ENCODE results near the gene FBN1. TPM values are rescaled to one million over a fixed set of nuclear protein-coding genes. Genes with fewer than 3 reads are reported as not detected.

FBN1 gene
- total and polyA plus RNA-seq, 4 donors = 33.3 to 249 (median 120) TPM

GRCh38 chr15:48499978-48500377, 145.5 kb downstream of the FBN1 start:
- Histone ChIP-seq H3K27me3 (ENCODE audit: control insufficient read depth, insufficient read depth, low read length) (no peaks in the 10 kb centered on the region), H3K4me1 (ENCODE audit: control insufficient read depth, insufficient read depth, low read length) (no peaks in the 10 kb centered on the region), H3K4me3 (ENCODE audit: low read depth, low read length) (no peak overlapping the region), H3K9me3 (ENCODE audit: control insufficient read depth, insufficient read depth, low read length) (no peaks in the 10 kb centered on the region), H3K27ac (ENCODE audit: low read depth, low read length) (no peak overlapping the region), H3K36me3 (ENCODE audit: control insufficient read depth, insufficient read depth, low read length) (peaks cover 18% of the 10 kb centered on the region)
- DNase-seq (ENCODE audit: low read depth in 4 of 6, low spot score in 6 of 6) = no peak

DNA sequence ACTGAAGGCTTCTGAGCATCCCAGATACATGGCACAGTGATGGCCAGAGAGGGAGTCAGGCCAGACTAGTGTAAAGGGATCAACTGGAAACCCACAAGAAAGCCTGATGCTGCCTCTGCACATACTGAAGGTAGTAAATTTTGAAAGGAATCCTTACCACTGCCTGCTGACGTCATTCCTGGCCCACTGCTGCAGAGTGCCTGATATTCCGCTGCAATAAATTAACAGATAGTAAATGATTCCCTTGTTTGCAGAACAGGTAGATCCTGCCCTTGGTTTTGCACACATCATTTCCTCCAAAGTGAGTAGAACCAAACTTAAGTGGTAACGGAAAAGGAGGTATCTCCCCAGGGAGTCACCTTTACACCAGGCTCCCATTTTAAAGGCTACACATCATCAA, 146.7 kb downstream of the FBN1 start:
- Histone ChIP-seq H3K27me3 (ENCODE audit: control insufficient read depth, insufficient read depth, low read length) (no peaks in the 10 kb centered on the region), H3K36me3 (ENCODE audit: control insufficient read depth, insufficient read depth, low read length) (peaks cover 19% of the 10 kb centered on the region), H3K9me3 (ENCODE audit: control insufficient read depth, insufficient read depth, low read length) (no peaks in the 10 kb centered on the region), H3K27ac (ENCODE audit: low read depth, low read length) (no peak overlapping the region), H3K4me1 (ENCODE audit: control insufficient read depth, insufficient read depth, low read length) (no peaks in the 10 kb centered on the region), H3K4me3 (ENCODE audit: low read depth, low read length) (no peak overlapping the region)
- DNase-seq (ENCODE audit: low read depth in 4 of 6, low spot score in 6 of 6) = peak in 1 of 6 donors; percentile 66
- 100% methylated on average over 2 of the region's 3 CpGs for WGBS (ENCODE audit: insufficient coverage)

DNA sequence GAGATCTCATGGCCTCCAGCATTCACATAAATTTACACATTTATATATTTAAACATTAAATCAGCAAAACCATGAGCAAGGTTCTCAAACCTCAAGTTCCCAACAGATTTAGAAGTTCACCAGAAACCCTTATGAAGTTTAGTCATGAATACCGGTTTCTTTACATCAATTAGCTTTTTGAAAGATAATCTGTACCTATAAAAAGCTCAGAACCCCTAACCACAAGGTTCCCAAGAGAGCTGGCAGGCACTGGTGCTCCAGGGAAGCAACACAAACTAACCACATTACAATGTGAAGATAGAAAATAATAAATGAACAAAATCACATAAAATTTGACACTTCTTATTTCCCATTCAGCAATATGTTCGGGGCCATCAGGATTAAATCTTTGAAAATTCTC, 150.9 kb downstream of the FBN1 start:
- Histone ChIP-seq H3K27ac (ENCODE audit: low read depth, low read length) (no peak overlapping the region), H3K9me3 (ENCODE audit: control insufficient read depth, insufficient read depth, low read length) (no peaks in the 10 kb centered on the region), H3K27me3 (ENCODE audit: control insufficient read depth, insufficient read depth, low read length) (no peaks in the 10 kb centered on the region), H3K4me1 (ENCODE audit: control insufficient read depth, insufficient read depth, low read length) (no peaks in the 10 kb centered on the region), H3K4me3 (ENCODE audit: low read depth, low read length) (no peak overlapping the region), H3K36me3 (ENCODE audit: control insufficient read depth, insufficient read depth, low read length) (peaks cover 17% of the 10 kb centered on the region)
- 83% methylated on average over 1 of the region's 2 CpGs for WGBS (ENCODE audit: insufficient coverage)
- DNase-seq (ENCODE audit: low read depth in 4 of 6, low spot score in 6 of 6) = no peak

GRCh38 chr15:48493763-48494225, 151.7 kb downstream of the FBN1 start:
- WGBS (ENCODE audit: insufficient coverage) = no CpG with 5 or more reads among the region's 4 CpGs
- no peak overlapping the region for H3K27ac ChIP-seq (ENCODE audit: low read depth, low read length)
- DNase-seq (ENCODE audit: low read depth in 4 of 6, low spot score in 6 of 6) = no peak
- H3K27me3 ChIP-seq (ENCODE audit: control insufficient read depth, insufficient read depth, low read length) = no peaks in the 10 kb centered on the region
- no peaks in the 10 kb centered on the region for H3K4me1 ChIP-seq (ENCODE audit: control insufficient read depth, insufficient read depth, low read length)
- no peak overlapping the region for H3K4me3 ChIP-seq (ENCODE audit: low read depth, low read length)
- H3K36me3 ChIP-seq (ENCODE audit: control insufficient read depth, insufficient read depth, low read length) = peaks cover 20% of the 10 kb centered on the region
- no peaks in the 10 kb centered on the region for H3K9me3 ChIP-seq (ENCODE audit: control insufficient read depth, insufficient read depth, low read length)

GRCh38 chr15:48493084-48493762, 152.3 kb downstream of the FBN1 start:
- no peaks in the 10 kb centered on the region for H3K9me3 ChIP-seq (ENCODE audit: control insufficient read depth, insufficient read depth, low read length)
- peak in 1 of 6 donors; percentile 13 for DNase-seq (ENCODE audit: low read depth in 4 of 6, low spot score in 6 of 6)
- H3K4me3 ChIP-seq (ENCODE audit: low read depth, low read length) = no peak overlapping the region
- H3K27me3 ChIP-seq (ENCODE audit: control insufficient read depth, insufficient read depth, low read length) = no peaks in the 10 kb centered on the region
- H3K27ac ChIP-seq (ENCODE audit: low read depth, low read length) = no peak overlapping the region
- WGBS (ENCODE audit: insufficient coverage) = no CpG with 5 or more reads among the region's 1 CpG
- peaks cover 18% of the 10 kb centered on the region for H3K36me3 ChIP-seq (ENCODE audit: control insufficient read depth, insufficient read depth, low read length)
- no peaks in the 10 kb centered on the region for H3K4me1 ChIP-seq (ENCODE audit: control insufficient read depth, insufficient read depth, low read length)

DNA sequence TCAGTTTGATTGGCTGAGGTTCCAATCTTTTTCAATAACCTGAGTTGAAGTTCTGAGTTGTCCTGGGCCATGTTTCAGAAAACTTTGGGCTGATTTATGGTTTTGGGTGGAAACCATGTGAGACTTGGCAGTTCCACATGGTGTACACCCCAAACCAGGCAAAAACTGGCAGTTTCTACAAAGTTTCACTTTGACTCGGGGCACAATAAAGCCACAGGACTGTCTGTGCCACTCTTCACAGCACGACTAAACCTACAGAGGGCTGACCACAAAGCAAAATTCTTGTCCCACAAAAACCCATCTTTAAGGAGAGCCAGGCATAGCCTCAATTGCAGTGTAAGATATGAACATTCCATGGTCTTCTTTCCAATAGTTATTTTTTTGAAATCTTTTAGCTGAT, 159.3 kb downstream of the FBN1 start:
- 83% methylated on average over 2 of the region's 2 CpGs for WGBS (ENCODE audit: insufficient coverage)
- no peak for DNase-seq (ENCODE audit: low read depth in 4 of 6, low spot score in 6 of 6)
- H3K36me3 ChIP-seq (ENCODE audit: control insufficient read depth, insufficient read depth, low read length) = peaks cover 22% of the 10 kb centered on the region

GRCh38 chr15:48481802-48482201, 163.7 kb downstream of the FBN1 start:
- no peak overlapping the region for H3K4me3 ChIP-seq (ENCODE audit: low read depth, low read length)
- peak in 1 of 6 donors; percentile 19 for DNase-seq (ENCODE audit: low read depth in 4 of 6, low spot score in 6 of 6)
- no CpG with 5 or more reads among the region's 2 CpGs for WGBS (ENCODE audit: insufficient coverage)
- H3K4me1 ChIP-seq (ENCODE audit: control insufficient read depth, insufficient read depth, low read length) = no peaks in the 10 kb centered on the region
- H3K36me3 ChIP-seq (ENCODE audit: control insufficient read depth, insufficient read depth, low read length) = no peaks in the 10 kb centered on the region
- no peaks in the 10 kb centered on the region for H3K9me3 ChIP-seq (ENCODE audit: control insufficient read depth, insufficient read depth, low read length)
- no peak overlapping the region for H3K27ac ChIP-seq (ENCODE audit: low read depth, low read length)
- no peaks in the 10 kb centered on the region for H3K27me3 ChIP-seq (ENCODE audit: control insufficient read depth, insufficient read depth, low read length)

More for the DNA sequence above, 159.3 kb downstream of the FBN1 start:
- no peaks in the 10 kb centered on the region for H3K4me1 ChIP-seq (ENCODE audit: control insufficient read depth, insufficient read depth, low read length)
- H3K27me3 ChIP-seq (ENCODE audit: control insufficient read depth, insufficient read depth, low read length) = no peaks in the 10 kb centered on the region
- no peak overlapping the region for H3K4me3 ChIP-seq (ENCODE audit: low read depth, low read length)
- H3K9me3 ChIP-seq (ENCODE audit: control insufficient read depth, insufficient read depth, low read length) = no peaks in the 10 kb centered on the region
- H3K27ac ChIP-seq (ENCODE audit: low read depth, low read length) = no peak overlapping the region

DNA sequence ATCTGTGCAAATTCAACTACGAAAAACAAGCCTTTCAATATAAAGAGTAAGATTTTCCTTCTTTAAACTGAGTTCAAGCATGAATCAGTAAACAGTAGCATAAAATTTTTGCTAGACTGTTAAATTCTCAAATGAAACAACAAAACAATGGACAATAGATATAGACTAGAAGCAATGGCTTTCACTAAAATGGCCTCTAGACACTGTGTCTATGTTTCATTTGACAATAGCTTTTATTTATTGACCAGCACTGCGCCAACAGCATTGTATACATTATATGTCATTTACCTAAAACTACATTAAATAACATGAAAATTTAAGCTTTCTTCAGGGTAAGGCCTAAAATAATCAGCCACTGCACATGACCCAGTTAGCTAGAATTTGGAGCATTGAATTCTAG, 165.8 kb downstream of the FBN1 start:
- no CpG with 5 or more reads among the region's 2 CpGs for WGBS (ENCODE audit: insufficient coverage)
- H3K27ac ChIP-seq (ENCODE audit: low read depth, low read length) = no peak overlapping the region
- no peak for DNase-seq (ENCODE audit: low read depth in 4 of 6, low spot score in 6 of 6)
- no peaks in the 10 kb centered on the region for H3K4me1 ChIP-seq (ENCODE audit: control insufficient read depth, insufficient read depth, low read length)
- no peaks in the 10 kb centered on the region for H3K36me3 ChIP-seq (ENCODE audit: control insufficient read depth, insufficient read depth, low read length)
- H3K27me3 ChIP-seq (ENCODE audit: control insufficient read depth, insufficient read depth, low read length) = no peaks in the 10 kb centered on the region
- H3K4me3 ChIP-seq (ENCODE audit: low read depth, low read length) = no peak overlapping the region
- no peaks in the 10 kb centered on the region for H3K9me3 ChIP-seq (ENCODE audit: control insufficient read depth, insufficient read depth, low read length)

DNA sequence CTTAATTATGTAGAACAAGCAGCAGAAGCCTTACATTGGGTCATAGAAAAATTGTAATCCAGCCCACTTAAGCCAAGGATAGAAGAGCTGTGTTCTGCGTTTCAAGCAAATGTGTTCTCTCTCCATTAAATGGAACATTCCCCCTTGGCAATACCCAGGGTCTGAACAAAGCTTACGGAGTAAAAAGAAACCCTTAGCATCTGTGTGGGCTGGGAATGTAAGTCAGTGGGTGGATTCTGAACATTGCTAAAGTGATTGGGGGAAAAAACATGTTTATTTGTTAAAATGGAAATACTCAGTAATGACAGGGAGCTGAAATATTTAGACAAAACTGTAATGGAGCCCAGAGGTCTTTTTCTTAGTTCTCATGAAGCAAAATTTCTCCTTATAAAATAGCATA, 166.9 kb downstream of the FBN1 start:
- Histone ChIP-seq H3K36me3 (ENCODE audit: control insufficient read depth, insufficient read depth, low read length) (no peaks in the 10 kb centered on the region), H3K27me3 (ENCODE audit: control insufficient read depth, insufficient read depth, low read length) (no peaks in the 10 kb centered on the region), H3K4me3 (ENCODE audit: low read depth, low read length) (no peak overlapping the region), H3K4me1 (ENCODE audit: control insufficient read depth, insufficient read depth, low read length) (no peaks in the 10 kb centered on the region), H3K27ac (ENCODE audit: low read depth, low read length) (no peak overlapping the region), H3K9me3 (ENCODE audit: control insufficient read depth, insufficient read depth, low read length) (no peaks in the 10 kb centered on the region)
- DNase-seq (ENCODE audit: low read depth in 4 of 6, low spot score in 6 of 6) = no peak
- WGBS (ENCODE audit: insufficient coverage) = no CpG with 5 or more reads among the region's 2 CpGs

DNA sequence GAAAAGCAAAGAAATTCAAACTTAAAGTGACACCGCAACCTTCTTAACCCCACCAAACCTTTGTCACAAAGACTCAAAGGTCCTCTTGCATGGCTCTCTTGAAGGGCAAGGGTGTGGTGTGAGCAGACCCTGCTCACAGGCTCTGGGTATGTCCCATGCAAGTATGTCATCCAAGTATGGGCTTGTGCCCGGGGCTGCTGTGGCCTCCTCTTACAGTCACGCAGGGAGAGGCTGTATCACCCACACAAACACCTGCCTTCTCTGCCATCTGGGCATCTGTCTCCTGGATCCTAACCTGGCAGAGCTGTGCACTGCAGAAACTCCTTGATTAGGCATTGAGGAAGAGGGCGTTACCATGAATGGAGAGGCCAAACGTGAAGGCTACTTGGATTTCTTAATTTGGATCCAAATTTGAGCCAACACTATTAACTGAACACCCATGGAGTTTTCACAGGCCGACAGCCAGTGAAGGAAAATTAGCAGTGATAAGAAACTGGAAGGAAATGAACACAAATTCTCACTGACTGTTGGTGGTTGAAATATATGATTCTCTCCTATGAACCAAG, 167.6 kb downstream of the FBN1 start:
- no peaks in the 10 kb centered on the region for H3K27me3 ChIP-seq (ENCODE audit: control insufficient read depth, insufficient read depth, low read length)
- no peak overlapping the region for H3K4me3 ChIP-seq (ENCODE audit: low read depth, low read length)
- no peaks in the 10 kb centered on the region for H3K4me1 ChIP-seq (ENCODE audit: control insufficient read depth, insufficient read depth, low read length)
- no peak for DNase-seq (ENCODE audit: low read depth in 4 of 6, low spot score in 6 of 6)
- H3K9me3 ChIP-seq (ENCODE audit: control insufficient read depth, insufficient read depth, low read length) = no peaks in the 10 kb centered on the region
- H3K27ac ChIP-seq (ENCODE audit: low read depth, low read length) = no peak overlapping the region
- WGBS (ENCODE audit: insufficient coverage) = no CpG with 5 or more reads among the region's 6 CpGs
- no peaks in the 10 kb centered on the region for H3K36me3 ChIP-seq (ENCODE audit: control insufficient read depth, insufficient read depth, low read length)

Data from spinal cord (tissue), 10 donors.